Neural cell (in vitro differentiated cells): ENCODE measurements around the gene CYP2W1. TPM values are rescaled to one million over a fixed set of nuclear protein-coding genes. Genes with fewer than 3 reads are reported as not detected.

ENCODE experiments used
- H2AFZ ChIP-seq: fragments of 200-600, 300-800 bp; sonication (generic), shearing (Covaris generic); 2 replicates; pipeline ENCODE4 v1.6.0; 2014; ENCODE audit warnings: low read depth, mild to moderate bottlenecking, antibody characterized with exemption, low read length, moderate library complexity
- H3F3A ChIP-seq: fragments of 200-600 bp; shearing (Covaris generic); 2 replicates; pipeline ENCODE4 v1.6.1; 2016; ENCODE audit warnings: mild to moderate bottlenecking, moderate library complexity, mixed read lengths, antibody characterized with exemption, low read length; ENCODE audit not compliant: insufficient read depth, poor library complexity, severe bottlenecking
- H3K27ac ChIP-seq: fragments of 200-600, 300-800 bp; sonication (generic), shearing (Covaris generic); 2 replicates; pipeline ENCODE4 v1.5.1; 2014; ENCODE audit warnings: mild to moderate bottlenecking, low read length, moderate library complexity
- H3K27me3 ChIP-seq: fragments of 300-800, 200-600 bp; sonication (generic), shearing (Covaris generic); 2 replicates; pipeline ENCODE4 v1.6.0; 2014; ENCODE audit warnings: mild to moderate bottlenecking, low read depth, low read length, moderate library complexity; ENCODE audit not compliant: insufficient read depth
- H3K36me3 ChIP-seq: fragments of 300-800, 200-600 bp; sonication (generic), shearing (Covaris generic); 2 replicates; pipeline ENCODE4 v1.5.1; 2014; ENCODE audit warnings: mild to moderate bottlenecking, antibody characterized with exemption, low read length, moderate library complexity; ENCODE audit not compliant: insufficient read depth
- H3K4me2 ChIP-seq: fragments of 300-800, 200-600 bp; sonication (generic), shearing (Covaris generic); 2 replicates; pipeline ENCODE4 v1.6.0; 2014; ENCODE audit warnings: mild to moderate bottlenecking, low read length
- H3K4me3 ChIP-seq: fragments of 300-800, 200-600 bp; sonication (generic), shearing (Covaris generic); 2 replicates; pipeline ENCODE4 v1.5.1; 2014; ENCODE audit warnings: mild to moderate bottlenecking, low read length, moderate library complexity
- H3K79me2 ChIP-seq: fragments of 200-600 bp; shearing (Covaris generic); replicated peaks from 2 replicates; pipeline ENCODE4 v1.6.0; 2014; ENCODE audit warnings: mild to moderate bottlenecking, low read length, moderate library complexity; ENCODE audit not compliant: insufficient read depth
- H3K9ac ChIP-seq: fragments of 300-800, 200-600 bp; sonication (generic), shearing (Covaris generic); 2 replicates; pipeline ENCODE4 v1.6.1; 2016; ENCODE audit warnings: mild to moderate bottlenecking, low read length, mixed read lengths
- H3K9me2 ChIP-seq: fragments of 200-600 bp; shearing (Covaris generic); 2 replicates; pipeline ENCODE4 v1.6.1; 2016; ENCODE audit warnings: mild to moderate bottlenecking, low read length, mixed read lengths; ENCODE audit not compliant: insufficient read depth
- H3K9me3 ChIP-seq: fragments of 200-600, 300-800 bp; sonication (generic), shearing (Covaris generic); 2 replicates; pipeline ENCODE4 v1.6.1; 2016; ENCODE audit warnings: mild to moderate bottlenecking, mixed run types, low read length, moderate library complexity, mixed read lengths
- H4K20me1 ChIP-seq: fragments of 200-600 bp; shearing (Covaris generic); 2 replicates; pipeline ENCODE4 v1.6.1; 2016; ENCODE audit warnings: mild to moderate bottlenecking, mixed run types; ENCODE audit not compliant: insufficient read depth
- EP300 ChIP-seq: fragments of 450-650 bp; conservative IDR thresholded peaks from 2 replicates; pipeline ENCODE4 v1.6.1; 2014; ENCODE audit warnings: antibody characterized with exemption, mild to moderate bottlenecking, moderate library complexity; ENCODE audit not compliant: poor library complexity, severe bottlenecking
- EZH2 ChIP-seq: fragments of 200-600, 300-800 bp; shearing (Covaris generic), sonication (generic); IDR thresholded peaks from 2 replicates; pipeline ENCODE4 v1.6.1; 2014; ENCODE audit warnings: antibody characterized with exemption, low read length, borderline replicate concordance, mild to moderate bottlenecking; ENCODE audit not compliant: insufficient read depth, poor library complexity, severe bottlenecking
- POLR2AphosphoS5 ChIP-seq: IDR thresholded peaks from 2 replicates; pipeline ENCODE4 v1.6.1; 2012
- RAD21 ChIP-seq: fragments of 450-650 bp; conservative IDR thresholded peaks from 2 replicates; pipeline ENCODE4 v1.6.1; 2014; ENCODE audit warnings: antibody characterized with exemption, mild to moderate bottlenecking, moderate library complexity
- SMC3 ChIP-seq: fragments of 450-650 bp; conservative IDR thresholded peaks from 2 replicates; pipeline ENCODE4 v1.6.1; 2014; ENCODE audit warnings: antibody characterized with exemption, mild to moderate bottlenecking, moderate library complexity; ENCODE audit not compliant: poor library complexity
- TAF1 ChIP-seq: IDR thresholded peaks from 2 replicates; pipeline ENCODE4 v1.6.1; 2012; ENCODE audit warnings: low read depth
- polyA plus RNA-seq: library from polyadenylated mRNA; depleted of rRNA; stranded (reverse); fragments of >200 nt; gene quantifications from 2 replicates; pipeline ENCODE4 v1.2.3, GENCODE V29; 2014
- TF ChIP-seq, protein P1 (sequence below): IDR thresholded peaks from 2 replicates; pipeline ENCODE4 v1.6.1; 2012; ENCODE audit warnings: borderline replicate concordance

The CYP2W1 gene
- polyA plus RNA-seq, 1 donor from 2014 or later: not detected

DNA sequence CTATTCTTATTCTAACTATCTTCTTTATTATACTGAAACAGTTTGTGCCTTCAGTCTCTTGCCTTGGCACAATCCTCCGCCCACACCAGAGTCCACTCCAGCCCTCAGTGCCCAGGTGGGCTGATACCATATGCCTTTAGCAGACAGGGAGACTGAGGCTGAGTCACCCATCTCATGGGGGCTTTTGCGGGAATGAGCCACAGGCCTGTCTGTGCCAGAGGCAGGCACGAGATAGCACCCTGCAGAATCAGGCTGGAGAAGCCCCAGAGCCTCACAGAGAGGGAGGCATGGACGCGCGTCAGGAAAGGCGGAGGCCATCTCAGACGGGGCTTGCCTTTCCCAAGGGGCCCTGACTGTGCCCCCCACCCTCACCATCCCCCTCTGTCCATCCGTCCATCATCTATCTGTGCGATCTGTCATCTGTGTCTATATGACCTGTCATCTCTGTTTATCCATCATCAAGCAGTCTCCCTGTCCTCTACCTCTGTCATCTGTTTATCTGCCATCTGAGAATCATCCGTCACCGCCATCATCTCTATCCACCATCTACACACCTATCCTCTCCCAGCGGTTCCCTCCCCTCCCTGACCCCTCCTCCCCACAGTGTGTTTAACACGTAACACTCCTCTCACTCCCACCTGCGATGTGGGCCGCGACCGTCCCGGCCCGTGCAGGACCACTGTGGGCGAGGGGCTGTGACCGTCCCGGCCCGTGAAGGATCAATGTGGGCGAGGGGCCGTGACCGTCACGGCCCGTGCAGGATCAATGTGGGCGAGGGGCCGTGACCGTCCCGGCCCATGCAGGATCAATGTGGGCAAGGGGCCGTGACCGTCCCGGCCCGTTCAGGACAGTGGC is 21.2 kb upstream of the CYP2W1 start:
- H3K4me3 ChIP-seq: no peak overlapping the region
- TF ChIP-seq EZH2: no peak
- no peak for TF ChIP-seq EP300
- no peak for TF ChIP-seq RAD21
- TF ChIP-seq TAF1: no peak
- no peak for TF ChIP-seq POLR2AphosphoS5
- no peak for TF ChIP-seq SMC3
- TF ChIP-seq, protein P1, sequence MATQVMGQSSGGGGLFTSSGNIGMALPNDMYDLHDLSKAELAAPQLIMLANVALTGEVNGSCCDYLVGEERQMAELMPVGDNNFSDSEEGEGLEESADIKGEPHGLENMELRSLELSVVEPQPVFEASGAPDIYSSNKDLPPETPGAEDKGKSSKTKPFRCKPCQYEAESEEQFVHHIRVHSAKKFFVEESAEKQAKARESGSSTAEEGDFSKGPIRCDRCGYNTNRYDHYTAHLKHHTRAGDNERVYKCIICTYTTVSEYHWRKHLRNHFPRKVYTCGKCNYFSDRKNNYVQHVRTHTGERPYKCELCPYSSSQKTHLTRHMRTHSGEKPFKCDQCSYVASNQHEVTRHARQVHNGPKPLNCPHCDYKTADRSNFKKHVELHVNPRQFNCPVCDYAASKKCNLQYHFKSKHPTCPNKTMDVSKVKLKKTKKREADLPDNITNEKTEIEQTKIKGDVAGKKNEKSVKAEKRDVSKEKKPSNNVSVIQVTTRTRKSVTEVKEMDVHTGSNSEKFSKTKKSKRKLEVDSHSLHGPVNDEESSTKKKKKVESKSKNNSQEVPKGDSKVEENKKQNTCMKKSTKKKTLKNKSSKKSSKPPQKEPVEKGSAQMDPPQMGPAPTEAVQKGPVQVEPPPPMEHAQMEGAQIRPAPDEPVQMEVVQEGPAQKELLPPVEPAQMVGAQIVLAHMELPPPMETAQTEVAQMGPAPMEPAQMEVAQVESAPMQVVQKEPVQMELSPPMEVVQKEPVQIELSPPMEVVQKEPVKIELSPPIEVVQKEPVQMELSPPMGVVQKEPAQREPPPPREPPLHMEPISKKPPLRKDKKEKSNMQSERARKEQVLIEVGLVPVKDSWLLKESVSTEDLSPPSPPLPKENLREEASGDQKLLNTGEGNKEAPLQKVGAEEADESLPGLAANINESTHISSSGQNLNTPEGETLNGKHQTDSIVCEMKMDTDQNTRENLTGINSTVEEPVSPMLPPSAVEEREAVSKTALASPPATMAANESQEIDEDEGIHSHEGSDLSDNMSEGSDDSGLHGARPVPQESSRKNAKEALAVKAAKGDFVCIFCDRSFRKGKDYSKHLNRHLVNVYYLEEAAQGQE: no peak
- no peaks in the 10 kb centered on the region for H4K20me1 ChIP-seq
- no peaks in the 10 kb centered on the region for H3K36me3 ChIP-seq
- H3F3A ChIP-seq: no peaks in the 10 kb centered on the region
- H3K9ac ChIP-seq: no peak overlapping the region
- no peak overlapping the region for H3K27ac ChIP-seq
- no peaks in the 10 kb centered on the region for H3K27me3 ChIP-seq
- H3K79me2 ChIP-seq: no peaks in the 10 kb centered on the region
- no peak overlapping the region for H3K4me2 ChIP-seq
- H2AFZ ChIP-seq: no peak overlapping the region
- no peaks in the 10 kb centered on the region for H3K9me2 ChIP-seq
- no peaks in the 10 kb centered on the region for H3K9me3 ChIP-seq

- Histone ChIP-seq H2AFZ (no peak overlapping the region), H3K9ac (no peak overlapping the region), H3K27me3 (no peaks in the 10 kb centered on the region), H3K4me2 (no peak overlapping the region), H4K20me1 (no peaks in the 10 kb centered on the region), H3K36me3 (no peaks in the 10 kb centered on the region), H3K79me2 (no peaks in the 10 kb centered on the region), H3K27ac (no peak overlapping the region), H3K9me3 (no peaks in the 10 kb centered on the region), H3K9me2 (no peaks in the 10 kb centered on the region), H3F3A (no peaks in the 10 kb centered on the region), H3K4me3 (no peak overlapping the region)
- no peak for TF ChIP-seq POLR2AphosphoS5
- no peak for TF ChIP-seq TAF1
- no peak for TF ChIP-seq SMC3
- TF ChIP-seq, protein P1: no peak
Measured at GRCh38 chr7:962401-963081, 20.4 kb upstream of the CYP2W1 start.
